HG03097 (cell line): ENCODE results near the gene UVRAG.
"Not testable (repeated sequence)": the region's sequence is repeated elsewhere in the genome, so short reads cannot be mapped to it uniquely, and the experiment has no call there.

ENCODE experiments used
- ATAC-seq: cut with Tn5 transposase; IDR thresholded peaks from one replicate; pipeline ENCODE4 v1.9.1; 2021; ENCODE audit not compliant: unreplicated experiment, low FRiP score

UVRAG gene

DNA sequence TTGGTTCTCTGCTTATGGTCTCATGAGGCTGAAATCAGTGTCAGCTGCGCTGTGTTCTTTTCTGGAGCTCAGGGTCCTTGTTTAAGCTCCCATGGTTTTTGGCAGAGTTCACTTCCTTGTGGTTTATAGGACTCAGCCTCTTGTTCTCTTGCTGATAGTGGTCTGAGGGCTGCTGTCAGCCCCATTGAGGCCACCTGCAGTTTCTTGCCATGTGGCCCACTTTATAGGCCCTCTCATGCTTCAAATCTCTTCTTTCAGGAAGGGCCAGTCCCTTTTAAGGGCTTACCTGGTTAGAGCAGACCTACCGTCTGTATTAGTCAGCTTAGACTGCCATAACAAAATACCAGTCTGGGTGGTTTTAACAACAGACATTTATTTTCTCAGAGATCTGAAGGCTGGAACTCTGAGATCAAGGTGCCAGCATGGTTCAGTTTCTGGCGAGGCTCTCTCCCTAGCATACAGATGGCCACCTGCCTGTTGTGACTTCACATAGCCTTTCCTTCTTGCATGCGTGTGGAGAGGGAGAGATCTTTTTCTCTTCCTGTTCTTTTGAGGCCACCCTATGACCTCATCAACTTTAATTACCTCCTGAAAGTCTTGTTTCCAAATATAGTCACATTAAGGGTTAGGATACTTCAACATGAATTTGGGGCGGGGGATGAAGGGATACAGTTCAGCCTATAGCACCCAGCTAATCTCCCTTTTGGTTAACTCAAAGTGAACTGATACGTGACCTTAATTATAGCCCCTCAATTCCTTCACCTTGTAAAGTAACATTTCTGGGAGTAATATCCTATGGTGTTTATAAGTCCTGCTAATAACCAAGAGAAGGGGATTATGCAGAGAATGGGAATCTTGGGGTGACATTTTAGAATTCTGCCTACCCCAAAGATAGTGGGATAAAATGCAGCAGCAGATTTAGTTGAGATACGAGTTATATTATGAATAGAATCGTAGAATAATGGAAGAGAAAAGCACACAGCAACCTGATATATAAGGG is 131.8 kb downstream of the UVRAG start:
- no peak for ATAC-seq

DNA sequence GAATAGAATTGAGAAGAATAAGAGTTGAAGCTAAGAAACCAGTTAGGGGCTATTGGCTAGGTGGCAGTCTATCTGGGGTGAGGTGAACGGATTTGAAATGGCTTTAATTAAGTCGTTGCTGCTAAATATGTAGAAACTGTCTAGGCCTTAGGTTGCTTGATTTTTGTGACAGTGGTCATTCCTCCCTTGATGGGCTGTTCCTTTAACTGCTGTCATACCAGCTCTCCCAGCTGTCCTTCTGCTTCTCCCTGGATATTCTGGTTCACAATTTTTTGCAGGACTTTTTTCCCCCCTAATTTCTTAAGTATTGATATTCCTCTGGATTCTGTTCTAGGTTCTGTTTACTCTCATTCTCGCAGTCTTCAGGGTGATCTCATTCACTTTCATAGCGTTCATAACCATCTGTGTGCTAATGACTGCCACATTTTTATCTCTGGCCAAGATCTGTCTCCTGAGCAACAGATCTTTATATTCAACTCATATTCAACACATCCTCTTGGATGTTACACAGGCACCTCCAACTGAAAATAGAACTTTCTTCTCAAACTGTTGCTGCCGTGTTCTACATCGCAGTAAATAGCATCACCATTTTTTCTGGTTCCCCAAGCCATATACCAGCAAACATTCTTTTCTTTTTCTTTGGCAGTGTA is 134.1 kb downstream of the UVRAG start:
- no peak for ATAC-seq

DNA sequence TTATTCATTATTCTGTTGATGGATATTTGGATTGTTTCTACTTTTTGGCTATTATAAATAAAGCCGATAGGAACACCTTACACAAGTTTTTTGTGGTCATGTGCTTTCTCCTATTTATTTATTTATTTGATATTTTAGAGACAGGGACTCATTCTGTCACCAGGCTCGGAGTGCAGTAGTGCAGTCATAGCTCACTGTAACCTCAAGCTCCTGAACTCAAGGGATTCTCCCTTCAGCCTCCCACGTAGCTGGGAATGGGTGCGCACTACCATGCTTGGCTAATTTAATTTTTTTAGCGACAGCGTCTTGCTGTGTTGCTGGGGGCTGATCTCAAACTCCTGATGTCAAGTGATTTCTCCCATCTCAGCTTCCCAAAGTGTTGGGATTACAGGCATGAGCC is 135.1 kb downstream of the UVRAG start:
- ATAC-seq = no peak

DNA sequence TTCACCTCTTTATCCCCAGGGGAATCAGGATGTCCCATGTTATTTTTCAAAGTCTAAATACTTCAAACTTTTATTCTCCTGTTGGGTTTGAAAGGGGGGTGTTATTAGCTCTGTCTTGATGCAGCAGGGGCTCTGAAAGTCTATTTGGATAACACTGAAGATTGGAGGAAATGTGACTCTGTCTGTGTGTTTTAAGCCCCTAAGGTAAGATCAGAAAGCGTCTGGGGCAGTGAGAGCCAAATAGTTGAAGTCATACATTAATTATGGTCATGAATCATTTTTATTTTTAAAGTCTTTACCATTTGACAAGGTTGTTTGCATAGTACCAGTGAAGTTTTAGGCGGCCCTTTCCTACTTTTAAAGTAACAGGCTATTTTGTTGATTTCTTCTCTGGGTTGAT is 139.0 kb downstream of the UVRAG start:
- ATAC-seq = no peak

DNA sequence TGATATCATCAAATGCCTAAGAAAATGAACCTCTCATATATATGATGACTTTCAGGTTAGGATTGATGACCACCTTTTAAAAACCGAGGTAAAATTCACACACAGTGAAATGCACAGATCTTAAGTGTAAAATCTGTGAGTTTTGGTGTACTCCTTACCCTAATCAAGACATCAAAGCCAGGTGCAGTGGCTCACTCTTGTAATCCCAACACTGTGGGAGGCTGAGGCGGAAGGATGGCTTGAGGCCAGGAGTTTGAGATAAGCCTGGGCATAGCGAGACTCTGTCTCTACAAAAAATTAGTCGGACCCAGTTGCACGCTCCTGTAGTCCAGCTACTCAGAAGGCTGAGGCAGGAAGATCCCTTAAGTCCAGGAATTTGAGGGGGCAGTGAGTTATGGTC is 140.4 kb downstream of the UVRAG start:
- no peak for ATAC-seq

- no peak for ATAC-seq
Observed at GRCh38 chr11:75959540-75959939, 144.5 kb downstream of the UVRAG start.

DNA sequence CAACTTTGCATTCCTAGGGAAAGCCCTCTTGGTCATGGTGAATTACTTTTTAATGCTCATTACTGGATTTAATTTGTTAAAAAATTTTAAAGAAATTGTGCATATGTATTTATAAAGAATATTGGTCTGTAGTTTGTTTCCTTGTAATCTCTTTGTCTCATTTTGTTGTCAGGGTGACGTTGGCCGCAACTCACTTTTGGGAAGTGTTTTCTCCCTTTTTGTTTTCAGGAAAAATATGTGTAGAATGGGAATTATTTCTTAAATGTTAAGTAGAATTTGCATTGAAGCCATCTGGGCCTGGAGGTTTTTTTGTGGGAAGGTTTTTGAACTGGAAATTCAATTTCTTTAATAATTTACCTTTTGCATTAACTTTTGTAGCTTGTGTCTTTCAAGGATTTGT is 149.1 kb downstream of the UVRAG start:
- ATAC-seq = no peak

DNA sequence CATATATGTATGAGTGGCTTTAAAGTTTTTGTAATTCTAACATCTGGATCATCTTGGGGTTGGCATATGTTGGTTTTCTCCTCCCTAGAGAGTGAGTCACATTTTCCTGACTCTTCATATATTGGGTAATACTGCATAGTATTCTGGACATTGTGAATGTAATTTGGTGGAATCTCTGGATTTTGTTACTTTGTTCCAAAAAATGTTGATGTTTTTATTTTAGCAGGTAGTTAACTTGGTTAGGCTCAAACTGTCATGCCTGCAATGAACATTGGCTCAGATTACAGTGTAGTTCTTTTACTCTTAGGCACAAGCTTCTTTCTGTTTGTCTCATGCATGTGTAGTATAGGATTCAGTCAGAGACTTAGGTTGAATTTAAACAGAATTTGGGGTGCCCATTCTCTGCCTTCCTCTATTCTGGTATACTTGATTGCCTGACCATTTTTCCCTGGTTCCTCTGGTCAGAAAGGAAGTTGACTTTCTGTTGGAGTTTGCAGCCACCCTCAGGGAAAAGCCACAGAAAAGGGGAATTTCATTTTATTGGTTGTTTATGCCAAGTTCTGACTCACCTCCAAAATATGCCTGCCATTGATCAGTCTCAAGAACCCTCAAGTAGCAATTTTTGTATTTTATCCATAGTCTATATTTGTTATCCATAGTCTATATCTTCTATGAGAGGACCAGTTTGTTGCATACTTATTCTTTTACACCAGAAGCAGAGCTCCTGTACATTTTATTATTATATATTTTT is 151.7 kb downstream of the UVRAG start:
- no peak for ATAC-seq

DNA sequence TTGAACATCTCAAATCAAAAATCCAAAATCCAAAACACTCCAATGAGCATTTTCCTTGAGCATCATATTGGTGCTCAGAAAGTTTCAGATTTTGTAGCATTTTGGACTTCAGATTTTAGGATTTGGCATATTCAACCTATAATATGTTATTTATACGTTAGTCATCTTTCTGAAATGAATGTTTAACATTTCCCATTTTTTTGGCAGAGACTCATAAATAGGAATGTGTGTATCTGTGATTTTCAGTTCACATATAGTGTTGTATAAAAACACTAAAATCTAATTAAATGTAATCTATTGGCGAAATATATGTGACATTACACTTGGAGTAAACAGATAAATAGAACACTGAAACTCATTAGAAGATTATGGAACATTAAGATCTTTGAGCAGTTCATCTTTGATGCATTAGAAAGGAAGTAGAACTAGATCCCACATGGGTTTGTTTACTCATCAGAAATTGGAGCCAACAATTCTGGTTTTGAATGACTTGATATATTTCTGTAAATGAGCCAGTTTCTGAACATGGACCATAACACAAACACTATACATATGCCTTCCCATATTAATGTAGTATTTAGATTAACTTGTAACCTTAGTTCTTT is 153.1 kb downstream of the UVRAG start:
- no peak for ATAC-seq

DNA sequence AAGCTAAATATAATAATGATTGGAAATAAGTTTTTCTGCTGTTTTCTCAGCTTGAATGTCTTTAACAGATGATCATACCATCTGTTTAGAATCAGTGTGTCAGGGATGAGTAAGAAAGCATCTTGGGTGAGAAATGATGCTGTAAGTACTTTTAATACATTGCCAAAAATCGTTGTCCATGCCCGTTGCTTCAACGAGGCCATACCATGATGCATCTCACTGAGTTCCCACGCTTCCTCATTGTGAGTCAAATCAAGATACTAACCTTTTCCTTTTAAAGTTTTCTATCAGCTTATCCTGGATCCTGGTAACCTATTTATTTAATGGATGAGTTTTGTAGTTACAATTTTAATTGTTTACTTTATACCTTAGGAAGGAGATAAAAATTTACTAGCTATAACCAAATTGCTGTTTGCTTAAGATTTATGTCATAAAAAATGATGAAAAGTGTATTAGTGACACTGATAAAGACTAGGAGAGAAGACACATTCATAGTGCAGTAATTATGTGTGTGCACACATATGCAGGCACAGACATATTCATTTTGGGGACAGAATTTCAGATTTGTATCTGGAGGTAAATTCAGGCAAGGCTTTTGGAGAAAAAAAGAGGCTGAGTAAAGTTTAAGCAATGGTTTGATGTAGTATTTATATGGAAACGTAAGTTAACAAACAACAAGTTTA is 154.8 kb downstream of the UVRAG start:
- ATAC-seq = no peak

DNA sequence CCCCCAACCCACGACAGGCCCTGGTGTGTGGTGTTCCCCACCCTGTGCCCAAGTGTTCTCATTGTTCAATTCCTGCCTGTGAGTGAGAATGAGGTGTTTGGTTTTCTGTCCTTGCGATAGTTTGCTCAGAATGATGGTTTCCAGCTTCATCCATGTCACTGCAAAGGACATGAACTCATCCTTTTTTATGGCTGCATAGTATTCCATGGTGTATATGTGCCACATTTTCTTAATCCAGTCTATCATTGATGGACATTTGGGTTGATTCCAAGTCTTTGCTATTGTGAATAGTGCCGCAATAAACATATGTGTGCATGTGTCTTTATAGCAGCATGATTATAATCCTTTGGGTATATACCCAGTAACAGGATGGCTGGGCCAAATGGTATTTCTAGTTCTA is 158.7 kb downstream of the UVRAG start:
- ATAC-seq = not testable (repeated sequence)

- ATAC-seq = not testable (repeated sequence)
Observed at GRCh38 chr11:75979075-75979474, 164.1 kb downstream of the UVRAG start.

DNA sequence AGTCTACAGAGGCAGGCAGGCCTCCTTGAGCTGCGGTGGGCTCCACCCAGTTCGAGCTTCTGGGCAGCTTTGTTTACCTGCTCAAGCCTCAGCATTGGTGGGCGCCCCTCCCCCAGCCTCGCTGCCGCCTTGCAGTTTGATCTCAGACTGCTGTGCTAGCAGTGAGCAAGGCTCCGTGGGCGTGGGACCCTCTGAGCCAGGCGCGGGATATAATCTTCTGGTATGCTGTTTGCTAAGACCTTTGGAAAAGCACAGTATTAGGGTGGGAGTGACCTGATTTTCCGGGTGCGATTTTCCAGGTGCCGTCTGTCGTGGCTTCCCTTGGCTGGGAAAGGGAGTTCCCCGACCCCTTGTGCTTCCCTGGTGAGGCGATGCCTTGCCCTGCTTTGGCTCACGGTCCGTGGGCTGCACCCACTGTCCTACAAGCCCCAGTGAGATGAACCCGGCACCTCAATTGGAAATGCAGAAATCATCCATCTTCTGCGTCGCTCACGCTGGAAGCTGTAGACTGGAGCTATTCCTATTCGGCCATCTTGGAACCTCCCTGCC is 164.5 kb downstream of the UVRAG start:
- not testable (repeated sequence) for ATAC-seq

DNA sequence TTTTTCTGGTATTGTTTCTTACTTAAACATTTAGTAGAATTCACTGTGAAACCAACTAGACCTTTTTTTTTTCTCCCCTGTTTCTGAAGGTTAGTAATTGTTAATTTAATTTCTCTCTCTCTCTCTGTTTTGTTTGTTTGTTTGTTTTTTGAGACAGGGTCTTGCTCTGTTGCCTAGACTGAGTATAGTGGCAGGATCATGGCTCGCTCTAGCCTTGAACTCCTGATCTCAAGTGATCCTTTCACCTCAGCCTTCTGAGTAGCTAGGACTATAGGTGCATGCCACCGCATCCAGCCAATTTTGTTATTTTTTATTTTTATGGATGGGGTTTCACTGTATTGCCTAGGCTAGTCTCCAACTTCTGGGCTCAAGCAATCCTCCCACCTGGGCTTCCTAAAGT is 165.0 kb downstream of the UVRAG start:
- ATAC-seq = no peak

- ATAC-seq = no peak
Observed at GRCh38 chr11:75981546-75981945, 166.5 kb downstream of the UVRAG start.

DNA sequence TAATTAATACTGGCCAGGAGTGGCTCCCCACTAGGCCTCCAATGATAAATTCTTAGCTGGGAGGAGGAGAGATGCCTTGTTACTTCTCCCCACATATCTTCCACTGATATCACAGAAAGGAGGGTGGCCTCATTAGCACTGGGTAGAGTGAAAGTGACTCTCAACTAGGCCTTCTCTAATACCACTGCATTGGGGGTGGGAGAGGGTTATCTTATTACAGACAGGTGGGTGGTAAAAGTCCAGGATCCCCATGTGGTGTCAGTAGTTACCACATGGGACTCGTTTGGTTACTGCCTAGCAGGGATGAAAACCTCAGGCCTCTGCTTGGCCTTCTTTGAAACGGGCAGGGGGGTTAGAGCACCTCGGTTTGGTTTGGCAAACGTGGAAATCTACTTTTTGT is 167.3 kb downstream of the UVRAG start:
- ATAC-seq = no peak

GRCh38 chr11:75986966-75987365 is 172.0 kb downstream of the UVRAG start:
- no peak for ATAC-seq

- no peak for ATAC-seq
Observed at GRCh38 chr11:75993126-75993525, 178.1 kb downstream of the UVRAG start.

- no peak for ATAC-seq
Observed at GRCh38 chr11:75994616-75995015, 179.6 kb downstream of the UVRAG start.
